Left ventricle myocardium inferior (tissue), 1 donor: ENCODE data around the gene EXTL1. TPM values are rescaled to one million over a fixed set of nuclear protein-coding genes. Genes with fewer than 3 reads are reported as not detected.

Experiments used
- DNase-seq: peaks from one replicate; pipeline ENCODE4 v3.0.0-alpha.2; 2020
- H3K27ac ChIP-seq: fragments of 200-600 bp; replicated peaks from 2 replicates; pipeline ENCODE4 v1.8.0; 2021
- H3K27me3 ChIP-seq: fragments of 200-600 bp; 2 replicates; pipeline ENCODE4 v1.8.0; 2021; ENCODE audit warnings: low read depth
- H3K36me3 ChIP-seq: fragments of 200-600 bp; 2 replicates; pipeline ENCODE4 v1.8.0; 2021
- H3K4me1 ChIP-seq: fragments of 200-600 bp; 2 replicates; pipeline ENCODE4 v1.8.0; 2021
- H3K4me3 ChIP-seq: fragments of 200-600 bp; 2 replicates; pipeline ENCODE4 v1.8.0; 2021; ENCODE audit warnings: mild to moderate bottlenecking, moderate library complexity
- H3K9me3 ChIP-seq: fragments of 200-600 bp; replicated peaks from 2 replicates; pipeline ENCODE4 v1.8.0; 2021
- CTCF ChIP-seq: fragments of 200-600 bp; IDR thresholded peaks from 2 replicates; pipeline ENCODE4 v1.8.0; 2021; ENCODE audit warnings: antibody characterized with exemption, mild to moderate bottlenecking, borderline replicate concordance
- intact Hi-C: fragments of 100-400 bp; cut with micrococcal nuclease; formaldehyde crosslinking; loops from one replicate; pipeline ENCODE4 v1.11.0; 2022
- total RNA-seq: library from RNA; stranded (reverse); fragmentation: NEBNext Ultra II Directional; extraction: Animal tissue kit (Norgen Biotek cat#: 25700); gene quantifications from one replicate; pipeline ENCODE4 v1.2.1, GENCODE V29; 2021
- donor health status: DM: no; HTN: yes; CAD: no; lungs with severe emphysema.

The EXTL1 gene
- total RNA-seq, 1 donor from 2014 or later = 11.3 TPM

GRCh38 chr1:26027716-26028489, 6.3 kb downstream of the EXTL1 start:
- no peak for DNase-seq
- H3K4me3 ChIP-seq = no peak overlapping the region
- no peak overlapping the region for H3K27ac ChIP-seq
- intact Hi-C loops = no loop called here
- no peak for TF ChIP-seq CTCF
- peaks cover 31% of the 10 kb centered on the region for H3K4me1 ChIP-seq
- H3K36me3 ChIP-seq = no peaks in the 10 kb centered on the region
- no peaks in the 10 kb centered on the region for H3K27me3 ChIP-seq
- no peaks in the 10 kb centered on the region for H3K9me3 ChIP-seq

- H3K27me3 ChIP-seq = no peaks in the 10 kb centered on the region
- intact Hi-C loops = no loop called here
- no peak overlapping the region for H3K27ac ChIP-seq
- no peaks in the 10 kb centered on the region for H3K9me3 ChIP-seq
- H3K36me3 ChIP-seq = no peaks in the 10 kb centered on the region
- TF ChIP-seq CTCF = no peak
- peaks cover 24% of the 10 kb centered on the region for H3K4me1 ChIP-seq
- DNase-seq = no peak
- no peak overlapping the region for H3K4me3 ChIP-seq
Observed at GRCh38 chr1:26028490-26028980, 7.0 kb downstream of the EXTL1 start.

GRCh38 chr1:26029054-26029863, 7.7 kb downstream of the EXTL1 start:
- DNase-seq = no peak
- H3K4me1 ChIP-seq = peaks cover 18% of the 10 kb centered on the region
- H3K4me3 ChIP-seq = no peak overlapping the region
- no peaks in the 10 kb centered on the region for H3K27me3 ChIP-seq
- intact Hi-C loops = no loop called here
- no peaks in the 10 kb centered on the region for H3K36me3 ChIP-seq
- no peak for TF ChIP-seq CTCF
- H3K27ac ChIP-seq = no peak overlapping the region
- no peaks in the 10 kb centered on the region for H3K9me3 ChIP-seq

GRCh38 chr1:26029864-26030481, 8.4 kb downstream of the EXTL1 start:
- no peak for TF ChIP-seq CTCF
- no peak overlapping the region for H3K4me3 ChIP-seq
- H3K27me3 ChIP-seq = no peaks in the 10 kb centered on the region
- H3K36me3 ChIP-seq = no peaks in the 10 kb centered on the region
- no peak for DNase-seq
- peaks cover 18% of the 10 kb centered on the region for H3K4me1 ChIP-seq
- no peaks in the 10 kb centered on the region for H3K9me3 ChIP-seq
- no peak overlapping the region for H3K27ac ChIP-seq
- intact Hi-C loops = no loop called here

- peaks cover 18% of the 10 kb centered on the region for H3K4me1 ChIP-seq
- intact Hi-C loops = no loop called here
Observed at GRCh38 chr1:26031196-26031595, 9.6 kb downstream of the EXTL1 start.

More at GRCh38 chr1:26031196-26031595, 9.6 kb downstream of the EXTL1 start:
- Histone ChIP-seq H3K9me3 (no peaks in the 10 kb centered on the region), H3K27ac (no peak overlapping the region), H3K36me3 (no peaks in the 10 kb centered on the region), H3K4me3 (no peak overlapping the region), H3K27me3 (peaks cover under 1% of the 10 kb centered on the region)
- no peak for TF ChIP-seq CTCF
- no peak for DNase-seq
